NCI-H2227 treated with DMSO at 0.1 percent for 48 hours (cell line): ENCODE measurements around the gene GBP5.
"Not testable (repeated sequence)": the region's sequence is repeated elsewhere in the genome, so short reads cannot be mapped to it uniquely, and the experiment has no call there.

Source experiments
- DNase-seq: peaks from one replicate; lab custom pipeline; 2025; lab: John Stamatoyannopoulos, UW

GBP5 gene

DNA sequence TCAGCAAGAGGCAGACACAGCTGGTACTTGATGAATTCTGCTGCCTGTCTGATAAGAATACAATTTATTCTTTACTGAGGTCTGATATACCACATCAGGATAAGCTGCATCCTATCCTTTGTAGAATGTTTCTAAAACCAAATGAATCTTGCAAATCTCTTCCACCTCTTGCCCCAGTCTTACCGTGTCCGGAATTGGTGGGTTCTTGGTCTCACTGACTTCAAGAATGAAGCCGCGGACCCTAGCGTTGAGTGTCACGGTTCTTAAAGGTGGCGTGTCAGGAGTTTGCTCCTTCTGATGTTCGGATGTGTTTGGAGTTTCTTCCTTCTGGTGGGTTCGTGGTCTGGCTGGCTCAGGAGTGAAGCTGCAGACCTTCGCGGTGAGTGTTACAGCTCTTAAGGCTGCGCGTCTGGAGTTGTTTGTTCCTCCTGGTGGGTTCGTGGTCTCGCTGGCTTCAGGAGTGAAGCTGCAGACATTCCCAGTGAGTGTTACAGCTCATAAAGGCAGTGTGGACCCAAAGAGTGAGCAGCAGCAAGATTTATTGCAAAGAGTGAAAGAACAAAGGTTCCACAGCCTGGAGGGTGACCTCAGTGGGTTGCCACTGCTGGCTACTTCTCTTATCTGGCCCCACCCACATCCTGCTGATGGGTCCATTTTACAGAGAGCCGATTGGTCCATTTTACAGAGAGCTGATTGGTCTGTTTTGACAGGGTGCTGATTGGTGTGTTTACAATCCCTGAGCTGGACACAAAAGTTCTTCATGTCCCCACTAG lies at the start of gene GBP5:
Gene GBP5, minus strand, starts transcription at position 592 of the 773 bp plus-strand sequence. CDS start 3,305 bp downstream, outside the sequence.
- DNase-seq = not testable (repeated sequence)

DNA sequence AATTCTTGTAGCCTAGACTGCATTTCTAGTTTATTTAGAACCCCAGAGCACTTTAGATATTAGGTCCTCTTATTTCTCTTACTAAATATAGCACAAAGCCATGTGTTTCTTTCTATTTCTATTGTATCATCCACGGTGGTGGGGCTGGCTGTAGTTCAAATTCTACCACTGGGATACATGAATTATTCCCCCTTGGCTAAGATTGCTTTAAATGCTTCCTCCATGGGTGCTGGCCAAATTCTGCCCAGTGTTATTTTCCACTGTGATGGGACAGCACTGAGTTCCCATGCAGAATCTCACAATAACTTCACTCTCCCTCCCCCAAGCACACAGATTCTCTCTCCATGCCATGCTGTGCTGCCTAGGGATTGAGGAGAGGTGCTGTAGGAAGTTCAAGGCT lies 49.7 kb upstream of the GBP5 start:
- no peak for DNase-seq

- no peak for DNase-seq
Observed at GRCh38 chr1:89312572-89312971, 39.9 kb upstream of the GBP5 start.

GRCh38 chr1:89311757-89312156 lies 39.1 kb upstream of the GBP5 start:
- DNase-seq = no peak

- no peak for DNase-seq
Observed at GRCh38 chr1:89310976-89311375, 38.3 kb upstream of the GBP5 start.

DNA sequence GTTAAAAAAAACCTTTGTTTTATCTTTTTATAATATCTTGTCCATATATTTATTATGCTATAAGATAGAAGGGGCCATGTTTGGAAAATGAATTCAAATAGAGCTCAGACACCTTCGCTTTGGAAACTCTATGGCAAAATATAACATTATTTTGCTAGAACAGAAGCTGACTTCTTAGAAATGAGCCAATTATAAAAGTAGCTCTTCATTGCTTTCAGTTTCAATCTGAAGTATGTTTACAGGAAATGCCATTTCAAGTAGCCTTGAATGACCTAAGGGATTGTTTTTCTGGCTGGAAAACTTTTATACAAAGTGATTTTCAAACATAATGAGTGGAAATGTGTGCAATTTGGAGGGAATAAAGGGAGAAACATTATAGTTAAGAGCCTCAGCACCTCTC lies 37.8 kb upstream of the GBP5 start:
- no peak for DNase-seq

DNA sequence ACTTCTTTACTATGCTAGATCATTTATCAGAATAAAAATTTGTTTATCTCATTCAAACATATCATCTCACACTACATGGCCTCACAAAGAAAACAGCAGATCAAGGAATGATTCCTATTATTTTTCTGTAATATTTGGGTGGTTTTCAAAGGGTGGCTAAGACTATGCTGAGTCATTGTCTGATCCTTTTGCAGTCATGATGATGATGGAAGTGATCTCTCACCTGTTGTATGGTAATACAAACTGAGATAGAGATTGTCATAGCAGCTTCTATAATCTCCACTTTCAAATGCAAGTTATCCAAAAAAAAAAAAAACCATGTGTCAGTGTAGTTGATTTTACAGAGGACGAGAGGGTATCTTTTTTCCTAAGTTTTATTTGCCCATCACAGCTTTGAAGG lies 37.2 kb upstream of the GBP5 start:
- no peak for DNase-seq

GRCh38 chr1:89306273-89306672 lies 33.6 kb upstream of the GBP5 start:
- DNase-seq = no peak

DNA sequence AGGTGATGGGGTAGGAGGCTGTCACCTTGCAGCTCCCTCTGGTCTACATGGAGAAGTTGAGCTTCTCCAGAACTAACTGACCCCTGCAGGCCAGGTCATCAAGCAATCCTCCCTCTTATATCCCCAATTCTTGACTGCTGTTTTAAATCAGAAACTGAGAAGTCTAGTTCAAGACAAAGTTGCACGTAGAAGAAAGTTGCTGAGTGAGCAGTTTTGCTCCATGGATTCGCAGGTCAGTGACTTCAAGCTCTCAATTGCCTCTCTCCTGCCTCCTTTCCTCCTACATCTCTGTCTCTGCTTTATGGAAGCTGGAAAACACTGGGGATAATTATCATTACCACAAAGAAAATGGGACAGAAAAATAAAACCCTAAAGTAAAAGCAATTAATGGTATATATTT lies 32.8 kb upstream of the GBP5 start:
- DNase-seq = no peak

DNA sequence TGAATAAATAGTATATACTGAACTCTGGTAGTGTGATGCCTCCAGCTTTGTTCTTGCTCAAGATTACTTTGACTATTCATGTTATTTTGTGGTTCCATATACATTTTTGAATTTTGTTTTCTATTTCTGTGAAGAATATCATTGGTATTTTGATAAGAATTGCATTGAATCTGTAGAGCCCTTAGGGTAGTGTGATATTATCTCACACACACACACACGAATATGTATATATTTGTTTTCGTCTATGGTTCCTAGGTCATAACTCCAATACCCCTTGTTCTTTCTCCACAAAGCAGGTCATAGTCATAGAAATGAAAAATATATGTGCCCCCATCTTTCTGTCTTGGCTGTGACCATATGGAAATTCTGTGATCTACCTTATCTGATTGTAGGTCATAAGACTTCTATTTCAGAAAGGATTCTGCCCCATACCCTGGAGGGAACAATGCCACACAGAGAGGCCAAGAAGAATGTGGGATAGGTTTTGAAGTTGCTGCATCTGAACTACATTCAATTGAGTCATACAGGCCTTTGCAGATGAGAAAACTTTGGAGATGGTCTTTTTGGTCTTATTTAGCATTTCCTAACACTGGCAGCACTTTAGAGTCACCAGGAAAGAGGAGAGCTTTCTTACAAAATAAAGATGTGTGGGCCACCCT lies 32.0 kb upstream of the GBP5 start:
- no peak for DNase-seq

GRCh38 chr1:89302697-89303332 lies 30.2 kb upstream of the GBP5 start:
- DNase-seq = no peak

DNA sequence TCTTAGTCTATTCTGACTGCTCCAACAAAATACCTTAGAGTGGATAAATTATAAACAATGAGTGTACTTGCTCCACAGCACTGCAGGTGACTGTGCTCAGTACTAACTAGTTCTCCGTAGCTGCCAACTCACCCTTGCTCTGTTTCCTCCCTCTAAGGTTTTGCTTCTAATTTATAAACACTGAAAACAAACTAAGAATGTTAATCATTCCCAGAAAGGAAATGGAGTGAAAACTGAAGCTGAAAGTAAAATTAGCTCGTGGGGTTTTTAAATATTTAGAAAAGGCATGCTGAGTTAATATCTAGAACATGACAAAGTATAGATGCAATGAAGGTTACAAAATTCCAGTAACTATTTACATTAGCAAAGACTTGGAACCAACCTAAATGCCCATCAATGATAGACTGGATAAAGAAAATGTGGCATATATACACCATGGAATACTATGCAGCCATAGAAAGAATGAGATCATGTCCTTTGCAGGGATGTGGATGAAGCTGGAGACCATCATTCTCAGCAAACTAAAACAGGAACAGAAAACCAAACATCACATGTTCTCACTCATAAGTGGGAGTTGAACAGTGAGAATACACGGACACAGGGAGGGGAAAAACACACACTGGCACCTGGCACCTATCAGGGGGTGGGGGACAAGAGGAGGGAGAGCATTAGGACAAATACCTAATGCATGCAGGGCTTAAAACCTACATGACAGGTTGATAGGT lies 27.2 kb upstream of the GBP5 start:
- not testable (repeated sequence) for DNase-seq

- DNase-seq = no peak
Observed at GRCh38 chr1:89298461-89298860, 25.8 kb upstream of the GBP5 start.

DNA sequence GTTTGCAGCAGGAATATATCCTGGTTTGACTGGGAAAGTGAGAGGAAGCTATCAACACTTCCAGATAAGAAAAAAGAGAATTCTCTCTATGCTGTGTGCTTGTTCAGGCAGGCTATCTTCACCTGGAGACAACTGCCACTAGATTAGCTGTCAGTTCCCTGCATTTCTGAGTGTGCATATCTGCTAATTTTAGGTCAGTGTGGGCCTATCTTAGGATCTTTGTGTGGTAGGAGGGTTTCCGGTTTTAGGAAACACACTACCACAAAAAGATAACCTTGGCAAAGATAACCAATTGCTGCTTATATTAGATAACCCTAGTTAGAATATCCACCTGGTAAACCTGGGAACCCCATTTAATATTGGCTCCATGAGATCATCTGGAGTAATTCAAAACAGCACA lies 22.5 kb upstream of the GBP5 start:
- DNase-seq = no peak

- DNase-seq = no peak
Observed at GRCh38 chr1:89291276-89291675, 18.6 kb upstream of the GBP5 start.

- no peak for DNase-seq
Observed at GRCh38 chr1:89288051-89288340, 15.3 kb upstream of the GBP5 start.

DNA sequence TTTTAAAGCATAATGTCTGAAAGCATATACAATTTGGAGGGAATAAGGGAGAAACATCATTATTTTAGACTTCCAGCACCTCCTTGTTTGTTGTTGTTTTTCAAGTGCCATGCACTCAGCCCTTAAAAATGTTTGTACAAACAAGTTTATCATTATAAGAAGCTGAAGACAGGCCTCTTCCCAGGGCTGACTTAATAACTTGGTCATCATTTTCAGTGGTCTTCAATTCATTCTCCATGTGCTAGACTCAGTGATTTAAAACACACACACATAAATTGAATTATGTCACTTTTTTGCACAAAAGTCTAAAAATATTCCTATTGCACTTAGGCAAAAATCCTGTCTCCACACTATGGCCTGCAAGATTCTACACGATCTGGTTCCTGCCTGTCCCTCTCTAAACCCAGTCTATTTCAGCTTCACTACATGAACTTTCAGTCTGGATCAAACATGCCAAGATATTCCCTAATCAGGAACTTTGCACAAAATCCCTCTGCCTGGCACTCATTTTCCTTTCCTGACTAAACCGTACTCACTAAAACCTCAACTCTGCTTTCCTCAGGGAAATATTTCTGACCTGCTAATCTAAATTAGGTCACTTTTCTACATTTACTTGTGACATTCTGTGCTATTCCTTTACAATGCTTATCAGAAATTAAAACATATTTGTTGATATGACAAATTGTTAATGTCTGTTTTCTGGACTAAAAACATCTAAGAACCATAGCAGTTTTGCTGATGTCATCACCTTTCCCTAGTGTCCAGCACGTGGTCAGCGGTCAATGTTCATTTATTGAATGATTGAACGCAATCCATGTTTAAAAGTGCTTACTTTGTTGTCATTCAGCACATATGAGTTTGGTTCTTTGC lies 14.8 kb upstream of the GBP5 start:
- DNase-seq = no peak

DNA sequence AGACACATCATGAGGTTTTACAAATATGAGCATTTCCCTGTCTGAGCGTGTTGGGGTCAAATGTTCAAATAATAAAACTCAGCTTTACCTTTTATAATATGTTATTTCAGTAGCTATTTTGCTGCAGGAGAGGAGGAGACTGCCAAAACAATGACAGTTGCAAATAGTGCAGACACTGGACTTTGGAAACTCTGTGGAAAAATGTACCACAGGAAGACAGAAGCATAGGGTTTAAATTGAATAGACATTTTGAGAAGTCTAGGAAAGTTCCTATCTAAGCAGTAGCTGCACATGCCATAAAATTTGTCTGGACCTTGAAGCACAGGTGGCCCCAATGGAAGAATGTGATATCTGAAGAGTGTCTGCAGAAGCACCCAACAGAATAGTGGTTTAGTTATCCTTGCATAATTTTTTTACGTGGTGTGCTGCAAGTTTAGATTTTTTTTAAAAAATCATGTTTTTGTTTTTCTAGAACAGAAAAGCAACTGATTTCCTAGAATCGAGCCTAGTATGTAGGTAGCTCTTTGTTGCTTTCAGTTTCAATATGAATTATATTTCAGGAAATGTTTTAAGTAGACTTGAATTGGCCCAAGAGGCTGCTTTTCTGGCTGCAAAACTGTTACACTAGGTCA lies 14.0 kb upstream of the GBP5 start:
- DNase-seq = no peak

- DNase-seq = no peak
Observed at GRCh38 chr1:89285745-89286380, 13.2 kb upstream of the GBP5 start.

DNA sequence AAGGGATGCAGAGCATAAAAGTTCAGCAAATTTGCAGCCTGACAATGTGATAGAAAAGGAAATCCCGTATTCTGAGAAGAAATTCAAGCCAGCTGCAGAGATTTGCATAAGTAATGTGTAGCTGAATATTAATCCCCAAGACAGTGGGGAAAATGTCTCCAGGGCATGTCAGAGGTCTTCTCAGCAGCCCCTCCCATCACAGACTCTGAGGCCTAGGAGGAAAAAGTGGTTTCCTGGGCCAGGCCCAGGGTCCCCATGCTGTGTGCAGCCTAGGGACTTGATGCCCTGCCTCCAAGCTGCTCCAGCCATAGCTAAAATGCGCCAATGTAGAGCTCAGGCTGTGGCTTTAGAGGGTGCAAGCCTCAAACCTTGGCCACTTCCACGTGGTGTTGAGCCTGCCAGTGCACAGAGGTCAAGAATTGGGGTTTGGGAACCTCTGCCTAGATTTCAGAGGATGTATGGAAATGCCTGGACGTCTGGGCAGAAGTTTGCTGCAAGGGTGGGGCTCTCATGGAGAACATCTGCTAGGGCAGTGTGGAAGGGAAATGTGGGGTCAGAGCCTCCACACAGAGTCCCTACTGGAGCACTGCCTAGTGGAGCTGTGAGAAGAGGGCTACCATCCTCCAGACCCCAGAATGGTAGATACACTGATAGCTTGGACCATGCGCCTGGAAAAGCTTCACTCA lies 11.6 kb upstream of the GBP5 start:
- not testable (repeated sequence) for DNase-seq
